Measurements from ENCODE around the gene FAM174C. TPM values are rescaled to one million over a fixed set of nuclear protein-coding genes. Genes with fewer than 3 reads are reported as not detected.
A peak's percentile ranks its signal among the peaks of the same experiment; 100 is the strongest.

The FAM174C gene
- total and polyA plus RNA-seq, 4 donors: 21.9 to 68.8 (median 33.5) TPM

DNA sequence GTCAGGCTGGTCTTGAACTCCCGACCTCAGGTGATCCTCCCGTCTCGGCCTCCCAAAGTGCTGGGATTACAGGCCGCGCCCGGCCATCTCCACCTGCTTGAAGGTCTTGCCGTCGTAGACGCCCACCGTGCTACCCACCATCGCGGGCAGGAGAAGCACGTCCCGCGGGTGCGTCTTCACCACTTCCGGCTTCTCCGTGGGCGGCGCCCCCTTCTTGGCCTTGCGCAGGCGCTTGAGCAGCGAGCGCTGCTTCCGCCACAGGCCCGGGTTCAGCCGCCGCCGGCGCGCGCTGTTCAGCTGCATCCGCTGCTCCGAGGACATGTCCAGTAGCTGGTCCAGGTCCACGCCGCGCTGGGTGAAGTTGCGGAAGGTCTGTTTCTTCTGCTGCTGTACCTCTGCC is 32.0 kb downstream of the FAM174C start:
- no peak overlapping the region for H3K27ac ChIP-seq (ENCODE audit: low read depth in 1 of 2, low read length in 2 of 2)
- no peak overlapping the region for H3K4me3 ChIP-seq (ENCODE audit: low read length in 2 of 2)
- intact Hi-C loops (cut with DNase I): no loop called here
- no peaks in the 10 kb centered on the region for H3K9me3 ChIP-seq (ENCODE audit: control insufficient read depth, low read length)
- ATAC-seq (ENCODE audit: low FRiP score) (no peak), DNase-seq (no peak)
- no peaks in the 10 kb centered on the region for H3K4me1 ChIP-seq (ENCODE audit: control insufficient read depth in 1 of 2, insufficient read depth in 2 of 2, low read length in 2 of 2)
- WGBS, 2 donors: 90 to 93% methylated on average over 38 of the region's 38 CpGs
- no peaks in the 10 kb centered on the region for H3K36me3 ChIP-seq (ENCODE audit: control insufficient read depth in 1 of 2, insufficient read depth in 2 of 2, low read length in 1 of 2)
- peaks cover 0 to 4% of the 10 kb centered on the region in 2 donors for H3K27me3 ChIP-seq (ENCODE audit: control insufficient read depth in 1 of 2, insufficient read depth in 2 of 2, low read length in 1 of 2)

DNA sequence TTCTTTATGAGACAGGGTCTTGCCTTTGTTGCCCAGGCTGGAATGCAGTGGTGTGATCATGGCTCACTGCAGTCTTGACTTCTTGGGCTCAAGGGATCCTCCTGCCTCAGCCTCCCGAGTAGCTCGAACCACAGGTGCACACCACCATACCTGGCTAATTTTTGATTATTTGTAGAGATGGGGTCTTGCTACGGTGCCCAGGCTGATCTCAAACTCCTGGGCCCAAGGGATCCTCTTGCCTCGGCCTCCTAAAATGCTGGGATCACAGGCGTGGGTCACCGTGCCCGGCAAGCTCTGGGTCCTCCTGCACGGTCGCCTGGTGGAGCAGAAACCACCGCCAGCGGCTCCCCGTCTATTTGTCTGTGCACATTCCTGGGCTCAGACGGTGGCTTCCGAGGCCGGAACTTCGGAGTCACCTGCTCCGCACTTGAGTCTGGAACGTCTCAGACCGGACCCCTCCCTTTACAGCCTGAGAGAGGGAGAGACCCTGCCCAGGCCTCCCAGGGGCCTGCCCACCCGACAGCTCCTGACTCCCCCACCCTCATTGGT is 32.5 kb downstream of the FAM174C start:
- no peaks in the 10 kb centered on the region for H3K4me1 ChIP-seq (ENCODE audit: control insufficient read depth in 1 of 2, insufficient read depth in 2 of 2, low read length in 2 of 2)
- H3K27me3 ChIP-seq (ENCODE audit: control insufficient read depth in 1 of 2, insufficient read depth in 2 of 2, low read length in 1 of 2): peaks cover 0 to 4% of the 10 kb centered on the region in 2 donors
- ATAC-seq (ENCODE audit: low FRiP score) (no peak), DNase-seq (no peak)
- H3K27ac ChIP-seq (ENCODE audit: low read depth in 1 of 2, low read length in 2 of 2): no peak overlapping the region
- intact Hi-C loops (cut with DNase I): no loop called here
- no peaks in the 10 kb centered on the region for H3K36me3 ChIP-seq (ENCODE audit: control insufficient read depth in 1 of 2, insufficient read depth in 2 of 2, low read length in 1 of 2)
- no peak overlapping the region for H3K4me3 ChIP-seq (ENCODE audit: low read length in 2 of 2)
- WGBS, 2 donors: 92% methylated on average over 19 to 20 of the region's 20 CpGs
- no peaks in the 10 kb centered on the region for H3K9me3 ChIP-seq (ENCODE audit: control insufficient read depth, low read length)

DNA sequence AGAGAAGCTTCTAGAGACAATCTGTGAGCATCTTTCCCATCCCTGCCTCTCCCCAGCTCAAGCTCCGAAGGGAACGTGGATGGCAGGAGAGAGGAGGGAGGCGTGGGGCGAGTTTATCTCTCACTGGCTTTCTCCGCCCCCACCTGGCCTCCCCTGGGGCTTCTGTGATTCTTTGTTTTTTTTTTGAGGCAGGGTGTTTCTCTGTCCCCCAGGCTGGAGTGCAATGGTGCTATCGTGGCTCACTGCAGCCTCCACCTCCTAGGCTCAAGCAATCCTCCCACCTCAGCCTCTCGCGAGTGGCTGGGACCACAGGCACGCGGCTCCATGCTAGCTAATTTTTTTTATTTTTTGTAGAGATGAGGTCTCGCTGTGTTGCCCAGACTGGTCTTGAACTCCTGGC is 33.4 kb downstream of the FAM174C start:
- H3K27ac ChIP-seq (ENCODE audit: low read depth in 1 of 2, low read length in 2 of 2): no peak overlapping the region
- no peaks in the 10 kb centered on the region for H3K36me3 ChIP-seq (ENCODE audit: control insufficient read depth in 1 of 2, insufficient read depth in 2 of 2, low read length in 1 of 2)
- DNase-seq (no peak), ATAC-seq (ENCODE audit: low FRiP score) (no peak)
- H3K27me3 ChIP-seq (ENCODE audit: control insufficient read depth in 1 of 2, insufficient read depth in 2 of 2, low read length in 1 of 2): peaks cover 0 to 4% of the 10 kb centered on the region in 2 donors
- H3K9me3 ChIP-seq (ENCODE audit: control insufficient read depth, low read length): no peaks in the 10 kb centered on the region
- intact Hi-C loops (cut with DNase I): no loop called here
- 63 to 67% methylated on average over 9 to 11 of the region's 11 CpGs for WGBS, 2 donors
- no peak overlapping the region for H3K4me3 ChIP-seq (ENCODE audit: low read length in 2 of 2)
- H3K4me1 ChIP-seq (ENCODE audit: control insufficient read depth in 1 of 2, insufficient read depth in 2 of 2, low read length in 2 of 2): no peaks in the 10 kb centered on the region

DNA sequence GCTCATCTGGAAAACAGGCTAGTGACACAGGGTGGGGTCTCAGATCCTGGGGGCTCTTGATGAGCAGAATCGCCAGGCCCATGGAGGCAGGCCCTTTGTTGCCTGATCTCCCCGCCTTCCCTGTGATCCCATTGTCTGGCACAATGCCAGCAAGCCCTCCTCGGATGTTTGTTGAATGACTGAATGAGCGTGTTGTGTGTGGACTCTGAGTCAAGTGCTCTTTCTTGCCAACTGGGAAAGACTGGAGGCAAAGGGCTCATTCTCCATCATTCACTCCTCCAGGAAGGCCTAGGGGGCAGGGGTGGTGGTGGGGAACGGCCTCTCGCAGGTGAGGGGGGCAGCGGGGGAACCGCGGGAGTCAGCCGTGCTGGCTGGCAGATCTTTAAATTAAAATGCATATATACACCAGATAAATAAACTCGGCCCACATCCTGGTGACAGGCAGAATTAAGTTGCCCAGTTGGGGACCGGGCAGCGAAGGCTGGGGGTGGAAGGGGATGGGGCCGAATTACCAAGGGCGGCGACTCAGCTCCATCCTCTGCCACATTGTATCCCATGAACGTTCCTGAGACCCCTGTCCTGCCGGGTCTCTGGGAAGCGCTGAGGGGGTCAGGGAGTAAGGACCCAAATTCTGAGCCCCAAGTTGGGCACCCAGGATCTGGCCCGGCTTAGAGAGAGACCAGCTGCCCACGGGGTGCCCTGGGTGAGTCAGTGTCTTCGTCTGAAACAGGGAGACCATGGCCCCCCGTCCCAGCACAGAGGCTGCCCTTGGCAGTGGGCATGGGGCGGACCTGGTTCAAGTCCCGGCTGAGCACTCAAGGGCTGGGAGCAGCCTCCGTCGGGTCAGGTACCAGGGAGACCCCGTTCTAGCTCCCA is 34.9 kb downstream of the FAM174C start:
- intact Hi-C loops (cut with DNase I): no loop called here
- Histone ChIP-seq H3K36me3 (ENCODE audit: control insufficient read depth in 1 of 2, insufficient read depth in 2 of 2, low read length in 1 of 2) (no peaks in the 10 kb centered on the region), H3K9me3 (ENCODE audit: control insufficient read depth, low read length) (no peaks in the 10 kb centered on the region), H3K27me3 (ENCODE audit: control insufficient read depth in 1 of 2, insufficient read depth in 2 of 2, low read length in 1 of 2) (peaks cover 0 to 4% of the 10 kb centered on the region in 2 donors), H3K27ac (ENCODE audit: low read depth in 1 of 2, low read length in 2 of 2) (no peak overlapping the region), H3K4me3 (ENCODE audit: low read length in 2 of 2) (no peak overlapping the region), H3K4me1 (ENCODE audit: control insufficient read depth in 1 of 2, insufficient read depth in 2 of 2, low read length in 2 of 2) (no peaks in the 10 kb centered on the region)
- DNase-seq (no peak), ATAC-seq (ENCODE audit: low FRiP score) (peak; percentile 17)
- 64 to 67% methylated on average over 28 of the region's 28 CpGs for WGBS, 2 donors

DNA sequence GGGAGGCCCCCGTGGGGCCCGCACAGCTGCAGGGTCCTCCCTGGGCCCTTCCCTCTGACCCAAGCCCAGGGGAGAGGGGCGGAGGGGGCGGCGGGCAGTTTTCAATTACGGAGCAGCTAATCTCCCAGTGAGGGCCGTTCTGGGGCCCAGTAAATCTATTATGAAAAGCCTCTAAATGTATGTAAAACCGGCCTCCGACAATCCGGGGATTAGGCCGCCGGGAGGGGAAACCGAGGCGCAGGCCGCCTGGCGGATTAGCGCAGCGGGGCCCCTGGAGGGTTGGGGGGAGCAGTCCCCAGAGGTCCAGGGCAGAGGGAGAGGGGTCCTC is 35.5 kb downstream of the FAM174C start:
- no peaks in the 10 kb centered on the region for H3K4me1 ChIP-seq (ENCODE audit: control insufficient read depth in 1 of 2, insufficient read depth in 2 of 2, low read length in 2 of 2)
- DNase-seq (no peak), ATAC-seq (ENCODE audit: low FRiP score) (no peak)
- no peak overlapping the region for H3K4me3 ChIP-seq (ENCODE audit: low read length in 2 of 2)
- H3K27me3 ChIP-seq (ENCODE audit: control insufficient read depth in 1 of 2, insufficient read depth in 2 of 2, low read length in 1 of 2): peaks cover 0 to 4% of the 10 kb centered on the region in 2 donors
- 82 to 83% methylated on average over 18 of the region's 18 CpGs for WGBS, 2 donors
- no peaks in the 10 kb centered on the region for H3K36me3 ChIP-seq (ENCODE audit: control insufficient read depth in 1 of 2, insufficient read depth in 2 of 2, low read length in 1 of 2)
- no peaks in the 10 kb centered on the region for H3K9me3 ChIP-seq (ENCODE audit: control insufficient read depth, low read length)
- intact Hi-C loops (cut with DNase I): no loop called here
- H3K27ac ChIP-seq (ENCODE audit: low read depth in 1 of 2, low read length in 2 of 2): no peak overlapping the region

DNA sequence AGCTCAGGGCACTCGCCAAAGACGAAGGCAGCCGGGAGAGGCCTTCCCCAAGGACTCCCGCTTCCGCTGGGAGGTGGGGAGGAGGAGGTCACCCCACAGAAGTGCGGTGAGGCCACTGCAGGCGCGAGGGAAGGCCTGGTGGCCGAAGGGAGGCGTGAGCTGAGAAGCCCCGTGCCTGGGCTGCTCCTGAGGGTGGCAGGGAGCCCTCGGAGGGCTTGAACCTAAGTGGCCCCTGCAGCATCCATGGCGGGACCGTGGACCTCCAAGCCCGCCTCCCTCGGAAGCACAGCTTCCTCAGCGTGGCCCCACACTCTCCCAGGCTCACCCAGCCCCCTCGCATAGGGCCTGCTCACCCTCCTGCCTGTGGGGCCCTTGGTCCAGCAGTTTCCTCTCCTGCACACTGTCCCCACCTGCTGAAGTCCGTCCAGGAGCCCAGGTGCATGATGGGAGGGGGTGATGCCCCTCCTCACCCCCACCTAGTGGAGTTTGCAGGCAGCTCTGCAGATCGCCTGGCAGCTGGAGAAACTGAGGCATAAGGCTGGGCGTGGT is 36.3 kb downstream of the FAM174C start:
- Histone ChIP-seq H3K36me3 (ENCODE audit: control insufficient read depth in 1 of 2, insufficient read depth in 2 of 2, low read length in 1 of 2) (no peaks in the 10 kb centered on the region), H3K4me1 (ENCODE audit: control insufficient read depth in 1 of 2, insufficient read depth in 2 of 2, low read length in 2 of 2) (no peaks in the 10 kb centered on the region), H3K4me3 (ENCODE audit: low read length in 2 of 2) (no peak overlapping the region), H3K27me3 (ENCODE audit: control insufficient read depth in 1 of 2, insufficient read depth in 2 of 2, low read length in 1 of 2) (peaks cover 0 to 4% of the 10 kb centered on the region in 2 donors), H3K27ac (ENCODE audit: low read depth in 1 of 2, low read length in 2 of 2) (no peak overlapping the region), H3K9me3 (ENCODE audit: control insufficient read depth, low read length) (no peaks in the 10 kb centered on the region)
- ATAC-seq (ENCODE audit: low FRiP score): no peak
- no peak for DNase-seq
- 56 to 68% methylated on average over 17 to 21 of the region's 21 CpGs for WGBS, 2 donors
- intact Hi-C loops (cut with DNase I): no loop called here

DNA sequence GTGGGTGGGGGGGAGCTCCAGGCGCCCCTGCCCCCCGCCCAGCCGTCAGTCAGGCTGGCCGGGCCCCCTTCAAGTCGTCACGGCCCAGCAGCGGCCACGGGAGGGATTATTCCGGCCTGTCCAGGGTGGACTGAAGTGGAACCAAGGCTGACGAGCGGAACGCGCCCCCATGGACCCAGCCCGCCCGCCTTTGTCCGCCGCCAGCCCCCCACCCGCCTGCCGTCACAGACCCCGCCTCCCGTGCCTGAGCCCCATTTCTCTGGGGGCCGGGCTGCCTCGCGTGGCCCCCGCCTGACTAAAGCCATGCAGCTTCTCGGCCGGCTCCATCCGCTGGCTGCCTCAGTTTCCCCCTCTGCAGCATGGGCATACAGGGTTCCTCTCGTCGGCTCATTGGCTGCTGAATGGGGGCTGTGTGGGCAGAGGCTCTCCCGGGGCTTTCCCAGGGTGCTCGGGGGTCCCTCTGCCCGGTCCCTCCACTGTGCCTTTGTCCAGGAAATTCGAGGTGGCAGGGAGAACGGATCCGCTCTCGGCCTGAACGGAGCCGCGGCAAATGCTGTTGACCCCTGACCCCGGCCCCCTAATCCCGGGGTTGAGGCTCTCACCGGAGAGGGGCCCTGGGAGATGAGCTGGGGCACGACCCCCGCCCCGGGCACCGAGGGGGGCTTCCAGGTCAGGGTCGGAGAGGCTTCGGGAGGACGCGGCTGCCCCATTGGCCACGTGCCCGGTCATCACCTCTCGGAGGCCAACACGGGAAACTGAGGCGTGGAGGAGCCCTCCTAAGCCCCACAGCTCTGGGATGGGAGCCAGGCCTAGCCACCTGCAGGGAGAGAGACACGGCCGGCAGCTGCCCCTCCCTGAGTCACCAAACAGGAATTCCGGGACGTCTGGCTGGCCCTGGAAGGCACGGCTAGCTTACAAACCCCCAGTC is 37.7 kb downstream of the FAM174C start:
- H3K27ac ChIP-seq (ENCODE audit: low read depth in 1 of 2, low read length in 2 of 2): no peak overlapping the region
- ATAC-seq (ENCODE audit: low FRiP score): no peak
- no peaks in the 10 kb centered on the region for H3K36me3 ChIP-seq (ENCODE audit: control insufficient read depth in 1 of 2, insufficient read depth in 2 of 2, low read length in 1 of 2)
- H3K9me3 ChIP-seq (ENCODE audit: control insufficient read depth, low read length): no peaks in the 10 kb centered on the region
- DNase-seq: no peak
- H3K4me3 ChIP-seq (ENCODE audit: low read length in 2 of 2): no peak overlapping the region
- no peaks in the 10 kb centered on the region for H3K4me1 ChIP-seq (ENCODE audit: control insufficient read depth in 1 of 2, insufficient read depth in 2 of 2, low read length in 2 of 2)
- intact Hi-C loops (cut with DNase I): no loop called here
- peaks cover 0 to 4% of the 10 kb centered on the region in 2 donors for H3K27me3 ChIP-seq (ENCODE audit: control insufficient read depth in 1 of 2, insufficient read depth in 2 of 2, low read length in 1 of 2)
- WGBS, 2 donors: 67% methylated on average over 52 to 61 of the region's 61 CpGs

DNA sequence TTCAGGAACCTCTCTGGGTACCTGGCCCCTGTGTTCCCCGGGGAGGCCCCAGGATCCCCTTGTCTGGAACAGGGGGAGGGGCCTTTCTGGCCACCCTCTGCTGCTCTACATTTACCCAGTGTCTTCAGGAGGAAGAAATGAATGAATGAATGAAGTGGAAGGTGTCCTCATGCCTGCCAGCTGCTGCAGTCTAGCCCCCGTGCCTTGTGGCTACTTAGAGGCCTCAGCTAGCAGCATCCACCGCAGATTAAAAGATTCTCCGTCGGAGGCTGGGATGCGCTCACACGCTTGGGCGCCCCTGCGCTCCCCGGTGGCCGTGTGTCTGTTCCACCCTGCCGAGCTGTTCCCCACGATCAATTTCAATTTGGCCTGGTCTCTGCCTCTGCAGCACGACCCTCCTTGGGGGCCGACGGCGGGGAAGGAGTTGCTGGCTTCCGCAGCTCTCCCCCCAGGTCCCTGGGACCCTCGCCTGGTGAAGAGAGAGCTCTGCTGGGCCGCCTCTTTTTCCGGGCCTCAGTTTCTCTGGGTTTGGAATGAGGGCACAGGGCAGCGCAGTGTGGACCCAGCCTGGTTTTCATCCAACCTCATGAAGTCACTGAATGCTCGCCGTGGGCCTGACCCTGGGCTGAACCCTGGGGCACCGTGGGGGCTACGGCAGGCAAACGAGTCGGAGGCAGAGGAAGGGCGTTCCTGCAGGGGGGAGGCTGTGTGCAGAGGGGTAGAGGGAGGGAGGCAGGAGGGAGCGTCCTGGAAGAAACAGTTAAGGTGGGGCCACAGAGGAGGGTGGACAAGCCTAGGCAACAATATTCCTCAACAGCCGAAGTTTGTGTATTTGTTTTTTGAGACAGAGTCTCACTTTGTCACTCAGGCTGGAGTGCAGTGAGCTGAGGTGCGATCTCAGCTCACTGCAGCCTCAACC is 38.6 kb downstream of the FAM174C start:
- ATAC-seq (ENCODE audit: low FRiP score) (no peak), DNase-seq (no peak)
- Histone ChIP-seq H3K36me3 (ENCODE audit: control insufficient read depth in 1 of 2, insufficient read depth in 2 of 2, low read length in 1 of 2) (no peaks in the 10 kb centered on the region), H3K27ac (ENCODE audit: low read depth in 1 of 2, low read length in 2 of 2) (no peak overlapping the region), H3K9me3 (ENCODE audit: control insufficient read depth, low read length) (no peaks in the 10 kb centered on the region), H3K4me3 (ENCODE audit: low read length in 2 of 2) (no peak overlapping the region), H3K27me3 (ENCODE audit: control insufficient read depth in 1 of 2, insufficient read depth in 2 of 2, low read length in 1 of 2) (peaks cover 0 to 4% of the 10 kb centered on the region in 2 donors), H3K4me1 (ENCODE audit: control insufficient read depth in 1 of 2, insufficient read depth in 2 of 2, low read length in 2 of 2) (no peaks in the 10 kb centered on the region)
- intact Hi-C loops (cut with DNase I): no loop called here
- WGBS, 2 donors: 73 to 74% methylated on average over 32 of the region's 32 CpGs
